ENCODE data around the gene TAS2R3.

Gene TAS2R3

GRCh38 chr7:141729020-141729419, 34.9 kb upstream of the TAS2R3 start:
- peaks cover 5% of the 10 kb centered on the region for H3K27me3 Mint-ChIP-seq (ENCODE audit: low read depth)
- H3K4me1 Mint-ChIP-seq: no peaks in the 10 kb centered on the region

GRCh38 chr7:141731476-141732149, 32.3 kb upstream of the TAS2R3 start:
- no peak overlapping the region for H3K4me3 Mint-ChIP-seq
- peaks cover 5% of the 10 kb centered on the region for H3K27me3 Mint-ChIP-seq (ENCODE audit: low read depth)
- TF ChIP-seq CTCF (IDR thresholded peaks at IDR 0.05; ENCODE audit: unreplicated experiment in 3 of 3): no peak
- H3K36me3 Mint-ChIP-seq (ENCODE audit: low read depth): no peaks in the 10 kb centered on the region
- H3K4me1 Mint-ChIP-seq: no peaks in the 10 kb centered on the region
- H3K27ac Mint-ChIP-seq: no peak overlapping the region
- H3K9me3 Mint-ChIP-seq: no peaks in the 10 kb centered on the region

More at GRCh38 chr7:141729020-141729419, 34.9 kb upstream of the TAS2R3 start:
- TF ChIP-seq CTCF (IDR thresholded peaks at IDR 0.05; ENCODE audit: unreplicated experiment in 3 of 3): no peak
- H3K9me3 Mint-ChIP-seq: no peaks in the 10 kb centered on the region
- no peak overlapping the region for H3K27ac Mint-ChIP-seq
- no peaks in the 10 kb centered on the region for H3K36me3 Mint-ChIP-seq (ENCODE audit: low read depth)
- H3K4me3 Mint-ChIP-seq: no peak overlapping the region

GRCh38 chr7:141737118-141737835, 26.6 kb upstream of the TAS2R3 start:
- Mint-ChIP-seq H3K4me1 (peaks cover 22% of the 10 kb centered on the region), H3K9me3 (no peaks in the 10 kb centered on the region), H3K4me3 (peak overlapping the region; percentile 98 to 99 (median 98)), H3K27me3 (ENCODE audit: low read depth) (no peaks in the 10 kb centered on the region), H3K36me3 (ENCODE audit: low read depth) (peaks cover 18% of the 10 kb centered on the region), H3K27ac (peak overlapping the region; percentile 88 to 97 (median 97))
- TF ChIP-seq CTCF (IDR thresholded peaks at IDR 0.05; ENCODE audit: unreplicated experiment in 3 of 3): no peak

- H3K4me3 Mint-ChIP-seq: peak within 1 kb of the TSS; percentile 98 to 99 (median 98)
- no peaks in the 10 kb centered on the region for H3K27me3 Mint-ChIP-seq (ENCODE audit: low read depth)
- H3K36me3 Mint-ChIP-seq (ENCODE audit: low read depth): peaks cover 23% of the 10 kb centered on the region
- TF ChIP-seq CTCF (IDR thresholded peaks at IDR 0.05; ENCODE audit: unreplicated experiment in 3 of 3): peak; percentile 74 to 89 (median 82)
- peak within 1 kb of the TSS; percentile 88 to 97 (median 97) for H3K27ac Mint-ChIP-seq
- H3K9me3 Mint-ChIP-seq: no peaks in the 10 kb centered on the region
- H3K4me1 Mint-ChIP-seq: peaks cover 22% of the 10 kb centered on the region
Observed at GRCh38 chr7:141737836-141738591, 25.9 kb upstream of the TAS2R3 start, which contains the start of gene SSBP1. Gene SSBP1, plus strand, starts transcription at chr7:141738358. Its CDS starts 809 bp downstream, at chr7:141739167.

- no peak for TF ChIP-seq CTCF (IDR thresholded peaks at IDR 0.05; ENCODE audit: unreplicated experiment in 3 of 3)
- Mint-ChIP-seq H3K36me3 (ENCODE audit: low read depth) (peaks cover 29% of the 10 kb centered on the region), H3K4me1 (peaks cover 22% of the 10 kb centered on the region), H3K4me3 (peak overlapping the region; percentile 98 to 99 (median 98)), H3K27ac (peak overlapping the region; percentile 88 to 97 (median 97)), H3K27me3 (ENCODE audit: low read depth) (no peaks in the 10 kb centered on the region), H3K9me3 (no peaks in the 10 kb centered on the region)
Observed at GRCh38 chr7:141738592-141739013, 25.3 kb upstream of the TAS2R3 start.

Measured in nephron (organoid).